Heart left ventricle (tissue), 16 donors: ENCODE results near the gene TRAF3. TPM values are rescaled to one million over a fixed set of nuclear protein-coding genes. Genes with fewer than 3 reads are reported as not detected.

ENCODE experiments used
- ATAC-seq, 4 donors: fragments of 200-7000 bp; cut with Tn5 transposase; one replicate each; pipeline ENCODE4 v1.9.1; 2020 to 2022; ENCODE audit warnings: moderate library complexity in 4 of 4, mild to moderate bottlenecking in 3 of 4, moderate number of reproducible peaks in 1 of 4
- DNase-seq, 5 donors: peaks; one replicate each; pipeline ENCODE4 v3.0.0-alpha.2; 2020
- H3K27ac ChIP-seq, 12 donors: fragments of 200-600 bp; sonication (generic) in 4 of 12; one replicate each; pipeline versions ENCODE4 v1.5.0 to v1.8.0; 2016 to 2022; ENCODE audit warnings: mild to moderate bottlenecking in 2 of 12
- H3K27me3 ChIP-seq, 9 donors: fragments of 200-600 bp; sonication (generic) in 2 of 9; one replicate each; pipeline versions ENCODE4 v1.5.1 to v1.8.0; 2016 to 2022; ENCODE audit warnings: mild to moderate bottlenecking in 3 of 9
- H3K36me3 ChIP-seq, 9 donors: fragments of 200-600 bp; sonication (generic) in 2 of 9; one replicate each; pipeline versions ENCODE4 v1.5.0 to v1.8.0; 2018 to 2022; ENCODE audit warnings: mild to moderate bottlenecking in 2 of 9
- H3K4me1 ChIP-seq, 12 donors: fragments of 200-600 bp; sonication (generic) in 4 of 12; one replicate each; pipeline versions ENCODE4 v1.5.0 to v1.8.0; 2016 to 2022; ENCODE audit warnings: mild to moderate bottlenecking in 3 of 12
- H3K4me3 ChIP-seq, 12 donors: fragments of 200-600 bp; sonication (generic) in 4 of 12; one replicate each; pipeline versions ENCODE4 v1.5.0 to v1.8.0; 2017 to 2022; ENCODE audit warnings: mild to moderate bottlenecking in 9 of 12, moderate library complexity in 4 of 12
- H3K9me3 ChIP-seq, 12 donors: fragments of 200-600 bp; sonication (generic) in 4 of 12; one replicate each; pipeline versions ENCODE4 v1.5.0 to v1.8.0; 2016 to 2022; ENCODE audit warnings: mild to moderate bottlenecking in 1 of 12
- POLR2A ChIP-seq, 2 donors: fragments of 450-650 bp; IDR thresholded peaks; one replicate each; pipeline ENCODE4 v1.6.1; 2017; ENCODE audit warnings: antibody characterized with exemption in 2 of 2, mild to moderate bottlenecking in 2 of 2, moderate library complexity in 2 of 2
- WGBS, 4 donors: extraction: QIAGEN DNeasy Blood & Tissue Kit in 2 of 4; methylation state at CpG; one replicate each; pipeline versions ENCODE4 v1.1.5 to v1.1.7; 2013 to 2018; 5-methylcytosine and 5-hydroxymethylcytosine counted together
- intact Hi-C, 10 donors: fragments of 100-400 bp; cut with DNase I; formaldehyde crosslinking; loops; one replicate each; pipeline versions ENCODE4 v1.11.1 to v1.14.2; 2022
- polyA plus RNA-seq, 2 donors: library from polyadenylated mRNA; stranded (reverse); fragments of 200-250 nt; gene quantifications; one replicate each; pipeline ENCODE4 v1.2.3, GENCODE V29; 2013
- total RNA-seq, 9 donors: library from RNA; depleted of rRNA in 2 of 9; stranded (reverse); fragments of >200 nt in 2 of 9; fragmentation: NEBNext Ultra II Directional in 3 of 9; extraction: Animal tissue kit (Norgen Biotek cat#: 25700) in 3 of 9; gene quantifications; one replicate each; pipeline versions ENCODE4 v1.1.0 to v1.2.4, GENCODE V29; 2016 to 2023
- TF ChIP-seq, protein P1 (sequence below), 12 donors: fragments of 200-600 bp; sonication (generic) in 4 of 12; IDR thresholded peaks; one replicate each; pipeline versions ENCODE4 v1.5.0 to v1.8.0; 2018 to 2022; ENCODE audit warnings: antibody characterized with exemption in 12 of 12, mild to moderate bottlenecking in 5 of 12
- donor health status: ischemic (EF 13 %, LVEDD 7.1; RV severe dilation, severe dysfunction).
- donor health status: healthy with polysubstance abuse.
- donor health status: DM: no; HTN: yes; CAD: no.
- donor health status: DM: no; HTN: no; CAD: no.
- donor health status: ischemic (EF 25% LVEDD 6.9; RV normal size, moderate dysfunction).
- donor health status: ischemic (EF 25% LVEDD 5.7; RV mildly dilated, moderate dysfunction).
- donor health status: healthy.
- donor health status: DM: yes; HTN: yes; CAD: no.
- donor health status: ischemic (EF 35%, LVEDD 5.7; RV mildly dilated, moderate dysfunction).
- donor health status: nonischemic (EF 11% LVEDD 7.7; RV severe dilation, severe dysfunction).
- donor health status: DM: yes; HTN: yes; CAD: no.
- donor health status: PGD.
- donor health status: ischemic (EF 29% LVEDD 5.4; RV normal size, mild dysfunction).
- donor health status: nonischemic (EF 23%, LVEDD 6.1; RV moderate dilation, normal function).

TRAF3 gene
- total and polyA plus RNA-seq, 11 donors = 1.6 to 20.6 (median 10.6) TPM

DNA sequence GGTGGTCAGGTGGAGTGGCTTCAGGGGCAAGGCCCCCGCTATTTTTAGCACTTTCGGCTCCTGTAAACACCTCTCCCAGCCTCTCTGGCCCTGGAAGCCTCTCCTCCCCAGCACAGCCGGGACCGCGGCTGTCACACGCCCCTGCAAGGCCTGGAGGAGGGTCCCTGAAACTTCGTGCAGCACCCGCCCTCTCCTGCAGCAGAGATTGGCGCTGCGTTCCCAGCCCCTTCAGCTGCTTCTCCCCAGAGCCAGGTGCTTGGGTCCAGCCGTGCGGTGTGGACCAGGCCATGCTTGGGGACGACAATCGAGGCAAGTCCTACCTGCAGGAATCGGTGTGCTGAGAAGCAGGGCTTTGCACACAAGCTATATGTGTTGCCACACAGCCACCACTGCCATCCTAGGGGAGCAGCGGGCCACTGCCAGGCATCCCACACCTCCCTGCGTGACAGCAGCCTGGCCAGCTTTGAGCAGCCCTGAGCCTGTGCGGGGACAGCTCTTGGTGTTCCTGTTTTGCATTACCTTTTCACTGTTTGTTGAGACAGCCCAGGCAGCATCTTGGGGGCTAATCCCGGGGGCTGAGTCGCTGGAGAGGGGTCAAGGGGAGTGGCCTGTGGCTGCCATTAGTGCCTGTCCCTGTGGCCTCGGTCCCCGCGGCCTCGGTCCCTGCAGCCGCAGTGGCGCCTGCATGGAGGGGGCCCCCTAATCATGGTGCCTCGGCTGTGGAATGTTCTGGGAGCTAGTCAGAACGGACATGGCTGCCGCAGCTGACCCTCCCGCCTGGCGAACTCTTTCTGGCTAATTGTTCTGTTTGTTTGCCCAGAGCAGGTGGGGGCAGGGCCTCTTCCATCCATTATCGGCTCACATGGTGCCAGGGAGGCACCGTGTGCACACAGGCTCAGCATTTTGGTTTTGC lies 27.6 kb upstream of the TRAF3 start:
- intact Hi-C loops = no loop called here
- 81 to 89% (median 86%) methylated on average over 20 to 33 of the region's 33 CpGs for WGBS, 4 donors
- Histone ChIP-seq H3K4me3 (no peak overlapping the region), H3K9me3 (no peaks in the 10 kb centered on the region), H3K4me1 (no peaks in the 10 kb centered on the region), H3K36me3 (no peaks in the 10 kb centered on the region), H3K27ac (no peak overlapping the region), H3K27me3 (no peaks in the 10 kb centered on the region)
- DNase-seq = no peak
- ATAC-seq = no peak
- TF ChIP-seq, protein P1, sequence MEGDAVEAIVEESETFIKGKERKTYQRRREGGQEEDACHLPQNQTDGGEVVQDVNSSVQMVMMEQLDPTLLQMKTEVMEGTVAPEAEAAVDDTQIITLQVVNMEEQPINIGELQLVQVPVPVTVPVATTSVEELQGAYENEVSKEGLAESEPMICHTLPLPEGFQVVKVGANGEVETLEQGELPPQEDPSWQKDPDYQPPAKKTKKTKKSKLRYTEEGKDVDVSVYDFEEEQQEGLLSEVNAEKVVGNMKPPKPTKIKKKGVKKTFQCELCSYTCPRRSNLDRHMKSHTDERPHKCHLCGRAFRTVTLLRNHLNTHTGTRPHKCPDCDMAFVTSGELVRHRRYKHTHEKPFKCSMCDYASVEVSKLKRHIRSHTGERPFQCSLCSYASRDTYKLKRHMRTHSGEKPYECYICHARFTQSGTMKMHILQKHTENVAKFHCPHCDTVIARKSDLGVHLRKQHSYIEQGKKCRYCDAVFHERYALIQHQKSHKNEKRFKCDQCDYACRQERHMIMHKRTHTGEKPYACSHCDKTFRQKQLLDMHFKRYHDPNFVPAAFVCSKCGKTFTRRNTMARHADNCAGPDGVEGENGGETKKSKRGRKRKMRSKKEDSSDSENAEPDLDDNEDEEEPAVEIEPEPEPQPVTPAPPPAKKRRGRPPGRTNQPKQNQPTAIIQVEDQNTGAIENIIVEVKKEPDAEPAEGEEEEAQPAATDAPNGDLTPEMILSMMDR (IDR thresholded peaks at IDR 0.05) = no peak
- no peak for TF ChIP-seq POLR2A (IDR thresholded peaks at IDR 0.05)

DNA sequence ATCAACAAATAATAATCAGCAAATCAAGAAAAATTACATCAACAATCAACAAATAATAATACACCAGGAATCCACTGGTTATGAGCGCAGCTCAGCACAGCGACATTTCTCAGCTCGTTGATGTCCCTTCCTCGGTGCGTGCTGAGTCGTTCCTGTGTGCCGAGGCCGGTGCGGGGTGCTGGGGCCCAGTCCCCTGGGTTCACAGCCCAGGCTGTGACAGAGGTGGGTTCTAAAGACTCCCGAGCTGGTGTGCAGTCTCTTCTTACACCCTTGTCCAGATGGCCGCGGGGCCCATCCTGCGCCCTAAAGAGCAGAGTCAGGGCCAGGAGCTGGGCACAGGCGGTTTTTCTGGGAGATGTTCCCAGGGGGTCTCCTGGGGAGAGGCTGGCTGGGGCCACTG lies 26.9 kb upstream of the TRAF3 start:
- Histone ChIP-seq H3K27me3 (no peaks in the 10 kb centered on the region), H3K4me3 (no peak overlapping the region), H3K4me1 (no peaks in the 10 kb centered on the region), H3K9me3 (no peaks in the 10 kb centered on the region), H3K36me3 (no peaks in the 10 kb centered on the region), H3K27ac (no peak overlapping the region)
- ATAC-seq (no peak), DNase-seq (no peak)
- 96 to 98% (median 97%) methylated on average over 13 to 14 of the region's 14 CpGs for WGBS, 4 donors
- no peak for TF ChIP-seq POLR2A (IDR thresholded peaks at IDR 0.05)
- TF ChIP-seq, protein P1 (IDR thresholded peaks at IDR 0.05) = no peak
- intact Hi-C loops = no loop called here

DNA sequence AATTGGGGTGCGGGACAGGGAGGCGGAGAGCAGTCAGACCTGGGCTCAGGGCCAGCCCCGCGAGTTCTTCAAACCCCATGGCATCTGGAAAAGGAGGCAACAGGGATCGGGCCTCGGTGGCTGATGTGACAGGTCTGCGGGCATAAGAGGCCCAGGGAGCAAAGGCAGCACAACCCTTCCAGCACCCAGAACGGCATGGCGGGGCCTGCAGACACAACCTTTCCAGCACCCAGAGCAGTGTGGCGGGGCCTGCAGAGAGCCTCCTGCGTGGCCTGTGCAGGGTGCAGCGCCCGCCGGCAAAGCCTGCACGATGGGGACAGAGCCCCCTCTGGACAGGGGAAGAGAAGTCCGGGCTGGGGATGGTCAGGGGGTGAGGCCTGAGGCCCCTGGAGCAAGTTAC lies 26.2 kb upstream of the TRAF3 start:
- Histone ChIP-seq H3K36me3 (no peaks in the 10 kb centered on the region), H3K4me3 (no peak overlapping the region), H3K27ac (no peak overlapping the region), H3K9me3 (no peaks in the 10 kb centered on the region), H3K4me1 (no peaks in the 10 kb centered on the region), H3K27me3 (no peaks in the 10 kb centered on the region)
- ATAC-seq (no peak), DNase-seq (no peak)
- TF ChIP-seq, protein P1 (IDR thresholded peaks at IDR 0.05) = no peak
- no peak for TF ChIP-seq POLR2A (IDR thresholded peaks at IDR 0.05)
- intact Hi-C loops = no loop called here
- 88 to 94% (median 92%) methylated on average over 16 of the region's 16 CpGs for WGBS, 4 donors

GRCh38 chr14:102752239-102752847 lies 24.9 kb upstream of the TRAF3 start:
- Histone ChIP-seq H3K27ac (no peak overlapping the region), H3K27me3 (no peaks in the 10 kb centered on the region), H3K9me3 (no peaks in the 10 kb centered on the region), H3K4me1 (no peaks in the 10 kb centered on the region), H3K4me3 (no peak overlapping the region), H3K36me3 (no peaks in the 10 kb centered on the region)
- intact Hi-C loops = no loop called here
- no peak for TF ChIP-seq POLR2A (IDR thresholded peaks at IDR 0.05)
- TF ChIP-seq, protein P1 (IDR thresholded peaks at IDR 0.05) = no peak
- ATAC-seq = no peak
- no peak for DNase-seq
- 79 to 87% (median 85%) methylated on average over 12 to 14 of the region's 14 CpGs for WGBS, 4 donors
